Liver (tissue), 9 donors: ENCODE results near the gene ADCY10. TPM values are rescaled to one million over a fixed set of nuclear protein-coding genes. Genes with fewer than 3 reads are reported as not detected.

Experiments
- DNase-seq: peaks from one replicate; pipeline ENCODE4 v3.0.0-alpha.2; 2017; ENCODE audit warnings: low spot score
- H3K27ac ChIP-seq, 2 donors: one replicate each; pipeline ENCODE4 v1.7.0; 2013; ENCODE audit warnings: inconsistent platforms in 2 of 2, low read length in 2 of 2, control low read depth in 1 of 2, low read depth in 1 of 2, mild to moderate bottlenecking in 1 of 2
- H3K27me3 ChIP-seq, 4 donors: one replicate each; pipeline versions ENCODE4 v1.6.1 to v1.7.0; 2013; ENCODE audit warnings: low read length in 3 of 4, inconsistent platforms in 1 of 4, mild to moderate bottlenecking in 1 of 4, moderate library complexity in 1 of 4; ENCODE audit not compliant: control insufficient read depth in 4 of 4, insufficient read depth in 4 of 4
- H3K36me3 ChIP-seq, 4 donors: one replicate each; pipeline versions ENCODE4 v1.6.1 to v1.7.0; 2013; ENCODE audit warnings: low read length in 3 of 4, mild to moderate bottlenecking in 3 of 4, low read depth in 1 of 4, moderate library complexity in 1 of 4; ENCODE audit not compliant: control insufficient read depth in 4 of 4, insufficient read depth in 3 of 4
- H3K4me1 ChIP-seq, 4 donors: one replicate each; pipeline versions ENCODE4 v1.6.1 to v1.7.0; 2013; ENCODE audit warnings: low read length in 3 of 4, mild to moderate bottlenecking in 3 of 4, moderate library complexity in 1 of 4; ENCODE audit not compliant: control insufficient read depth in 4 of 4, insufficient read depth in 4 of 4
- H3K4me3 ChIP-seq, 3 donors: one replicate each; pipeline versions ENCODE4 v1.6.1 to v1.7.0; 2013; ENCODE audit warnings: low read length in 3 of 3, control low read depth in 1 of 3, low read depth in 1 of 3, mild to moderate bottlenecking in 1 of 3
- H3K9ac ChIP-seq, 2 donors: one replicate each; pipeline ENCODE4 v1.7.0; 2013; ENCODE audit warnings: low read length in 2 of 2, mild to moderate bottlenecking in 2 of 2, moderate library complexity in 2 of 2, control low read depth in 1 of 2, low read depth in 1 of 2
- H3K9me3 ChIP-seq, 4 donors: one replicate each; pipeline versions ENCODE4 v1.6.1 to v1.7.0; 2013; ENCODE audit warnings: low read length in 3 of 4; ENCODE audit not compliant: control insufficient read depth in 4 of 4
- CTCF ChIP-seq: fragments of 150-350 bp; IDR thresholded peaks from 2 replicates; pipeline ENCODE4 v1.5.1; 2017; ENCODE audit warnings: improper control_type of control experiment, low read depth, low read length; ENCODE audit not compliant: missing input control
- EGR1 ChIP-seq, 2 donors: IDR thresholded peaks; 2 replicates each; pipeline ENCODE4 v1.6.1; 2016 to 2018; ENCODE audit warnings: antibody characterized with exemption in 2 of 2, low read depth in 2 of 2
- FOXA1 ChIP-seq: IDR thresholded peaks from 2 replicates; pipeline ENCODE4 v1.6.1; 2016; ENCODE audit warnings: antibody characterized with exemption
- FOXA2 ChIP-seq: IDR thresholded peaks from 2 replicates; pipeline ENCODE4 v1.6.1; 2016; ENCODE audit warnings: antibody characterized with exemption
- GABPA ChIP-seq, 2 donors: IDR thresholded peaks in 1 of 2; conservative IDR thresholded peaks in 1 of 2; 2 replicates each; pipeline ENCODE4 v1.6.1; 2016; ENCODE audit warnings: antibody characterized with exemption in 2 of 2, mild to moderate bottlenecking in 1 of 2, moderate library complexity in 1 of 2
- HNF4A ChIP-seq, 2 donors: conservative IDR thresholded peaks; 2 replicates each; pipeline ENCODE4 v1.6.1; 2016; ENCODE audit warnings: antibody characterized with exemption in 2 of 2, mild to moderate bottlenecking in 2 of 2
- HNF4G ChIP-seq: IDR thresholded peaks from 2 replicates; pipeline ENCODE4 v1.6.1; 2016; ENCODE audit warnings: antibody characterized with exemption
- JUND ChIP-seq, 2 donors: IDR thresholded peaks; 2 replicates each; pipeline ENCODE4 v1.6.1; 2016; ENCODE audit warnings: antibody characterized with exemption in 2 of 2
- MAX ChIP-seq: IDR thresholded peaks from 2 replicates; pipeline ENCODE4 v1.6.1; 2016; ENCODE audit warnings: antibody characterized with exemption
- NR2F2 ChIP-seq: IDR thresholded peaks from 2 replicates; pipeline ENCODE4 v1.6.1; 2016; ENCODE audit warnings: antibody characterized with exemption
- RAD21 ChIP-seq, 2 donors: IDR thresholded peaks; 2 replicates each; pipeline ENCODE4 v1.6.1; 2016; ENCODE audit warnings: antibody characterized with exemption in 2 of 2, mild to moderate bottlenecking in 2 of 2
- RXRA ChIP-seq, 2 donors: IDR thresholded peaks; 2 replicates each; pipeline ENCODE4 v1.6.1; 2017 to 2018; ENCODE audit warnings: antibody characterized with exemption in 2 of 2, mild to moderate bottlenecking in 1 of 2
- SP1 ChIP-seq: IDR thresholded peaks from 2 replicates; pipeline ENCODE4 v1.6.1; 2018; ENCODE audit warnings: antibody characterized with exemption, mild to moderate bottlenecking
- TAF1 ChIP-seq: conservative IDR thresholded peaks from 2 replicates; pipeline ENCODE4 v1.6.1; 2016; ENCODE audit warnings: antibody characterized with exemption, mild to moderate bottlenecking
- YY1 ChIP-seq: IDR thresholded peaks from 2 replicates; pipeline ENCODE4 v1.6.1; 2016; ENCODE audit warnings: antibody characterized with exemption, mild to moderate bottlenecking
- WGBS: extraction: QIAGEN DNeasy Blood & Tissue Kit; methylation state at CpG from one replicate; pipeline ENCODE4 v1.1.7; 2013; 5-methylcytosine and 5-hydroxymethylcytosine counted together
- polyA plus RNA-seq, 2 donors: library from polyadenylated mRNA; stranded (reverse) in 1 of 2; unstranded in 1 of 2; fragments of 200-250 nt in 1 of 2; fragments of >200 nt in 1 of 2; fragmentation: Nextera tagmentation in 1 of 2; extraction: Ambion mirVana in 1 of 2; gene quantifications; one replicate each; pipeline versions ENCODE4 v1.2.1 to v1.2.3, GENCODE V29; 2013 to 2015
- total RNA-seq, 2 donors: library from RNA; depleted of rRNA; stranded (reverse); fragments of >200 nt; gene quantifications; one replicate each; pipeline ENCODE4 v1.2.3, GENCODE V29; 2014
- TF ChIP-seq, protein P1 (sequence below): IDR thresholded peaks from 2 replicates; pipeline ENCODE4 v1.6.1; 2016; ENCODE audit warnings: antibody characterized with exemption, mild to moderate bottlenecking
- TF ChIP-seq, protein P2 (sequence below): IDR thresholded peaks from 2 replicates; pipeline ENCODE4 v1.6.1; 2016; ENCODE audit warnings: antibody characterized with exemption
- TF ChIP-seq, protein P3 (sequence below): IDR thresholded peaks from 2 replicates; pipeline ENCODE4 v1.6.1; 2016; ENCODE audit warnings: antibody characterized with exemption
- donor health status: healthy.
- donor health status: healthy.
- donor health status: healthy.
- donor health status: healthy.
- donor health status: healthy.

Gene ADCY10
- total and polyA plus RNA-seq, 4 donors, result 0.89 to 4.7 (median 2.3) TPM

- no peaks in the 10 kb centered on the region for H3K27me3 ChIP-seq
- WGBS, result 77% methylated on average over 9 of the region's 9 CpGs
- peaks cover 0 to 17% (median 12%) of the 10 kb centered on the region in 4 donors for H3K4me1 ChIP-seq
- peak overlapping the region; percentile 63 to 76 for H3K27ac ChIP-seq
- no peak overlapping the region for H3K9ac ChIP-seq
- H3K4me3 ChIP-seq, result no peak overlapping the region
- no peak for DNase-seq
- TF ChIP-seq, protein P1, sequence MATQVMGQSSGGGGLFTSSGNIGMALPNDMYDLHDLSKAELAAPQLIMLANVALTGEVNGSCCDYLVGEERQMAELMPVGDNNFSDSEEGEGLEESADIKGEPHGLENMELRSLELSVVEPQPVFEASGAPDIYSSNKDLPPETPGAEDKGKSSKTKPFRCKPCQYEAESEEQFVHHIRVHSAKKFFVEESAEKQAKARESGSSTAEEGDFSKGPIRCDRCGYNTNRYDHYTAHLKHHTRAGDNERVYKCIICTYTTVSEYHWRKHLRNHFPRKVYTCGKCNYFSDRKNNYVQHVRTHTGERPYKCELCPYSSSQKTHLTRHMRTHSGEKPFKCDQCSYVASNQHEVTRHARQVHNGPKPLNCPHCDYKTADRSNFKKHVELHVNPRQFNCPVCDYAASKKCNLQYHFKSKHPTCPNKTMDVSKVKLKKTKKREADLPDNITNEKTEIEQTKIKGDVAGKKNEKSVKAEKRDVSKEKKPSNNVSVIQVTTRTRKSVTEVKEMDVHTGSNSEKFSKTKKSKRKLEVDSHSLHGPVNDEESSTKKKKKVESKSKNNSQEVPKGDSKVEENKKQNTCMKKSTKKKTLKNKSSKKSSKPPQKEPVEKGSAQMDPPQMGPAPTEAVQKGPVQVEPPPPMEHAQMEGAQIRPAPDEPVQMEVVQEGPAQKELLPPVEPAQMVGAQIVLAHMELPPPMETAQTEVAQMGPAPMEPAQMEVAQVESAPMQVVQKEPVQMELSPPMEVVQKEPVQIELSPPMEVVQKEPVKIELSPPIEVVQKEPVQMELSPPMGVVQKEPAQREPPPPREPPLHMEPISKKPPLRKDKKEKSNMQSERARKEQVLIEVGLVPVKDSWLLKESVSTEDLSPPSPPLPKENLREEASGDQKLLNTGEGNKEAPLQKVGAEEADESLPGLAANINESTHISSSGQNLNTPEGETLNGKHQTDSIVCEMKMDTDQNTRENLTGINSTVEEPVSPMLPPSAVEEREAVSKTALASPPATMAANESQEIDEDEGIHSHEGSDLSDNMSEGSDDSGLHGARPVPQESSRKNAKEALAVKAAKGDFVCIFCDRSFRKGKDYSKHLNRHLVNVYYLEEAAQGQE, result no peak
- TF ChIP-seq HNF4G, result no peak
- TF ChIP-seq GABPA (IDR thresholded peaks at IDR 0.05 in 1 of 2, conservative IDR thresholded peaks at IDR 0.05 in 1 of 2), result no peak
- no peak for TF ChIP-seq FOXA2
- TF ChIP-seq RXRA (IDR thresholded peaks at IDR 0.05), result peak in 1 of 2 donors; percentile 43
- H3K9me3 ChIP-seq, result no peaks in the 10 kb centered on the region
- H3K36me3 ChIP-seq, result no peaks in the 10 kb centered on the region
Observed at GRCh38 chr1:167898578-167899222, 15.2 kb downstream of the ADCY10 start.

GRCh38 chr1:167893798-167894197 is 20.1 kb downstream of the ADCY10 start:
- no peaks in the 10 kb centered on the region for H3K27me3 ChIP-seq
- H3K9me3 ChIP-seq, result no peaks in the 10 kb centered on the region
- H3K4me1 ChIP-seq, result peaks cover 0 to 5% (median 5%) of the 10 kb centered on the region in 4 donors
- DNase-seq, result no peak
- H3K9ac ChIP-seq, result no peak overlapping the region
- TF ChIP-seq, protein P2, sequence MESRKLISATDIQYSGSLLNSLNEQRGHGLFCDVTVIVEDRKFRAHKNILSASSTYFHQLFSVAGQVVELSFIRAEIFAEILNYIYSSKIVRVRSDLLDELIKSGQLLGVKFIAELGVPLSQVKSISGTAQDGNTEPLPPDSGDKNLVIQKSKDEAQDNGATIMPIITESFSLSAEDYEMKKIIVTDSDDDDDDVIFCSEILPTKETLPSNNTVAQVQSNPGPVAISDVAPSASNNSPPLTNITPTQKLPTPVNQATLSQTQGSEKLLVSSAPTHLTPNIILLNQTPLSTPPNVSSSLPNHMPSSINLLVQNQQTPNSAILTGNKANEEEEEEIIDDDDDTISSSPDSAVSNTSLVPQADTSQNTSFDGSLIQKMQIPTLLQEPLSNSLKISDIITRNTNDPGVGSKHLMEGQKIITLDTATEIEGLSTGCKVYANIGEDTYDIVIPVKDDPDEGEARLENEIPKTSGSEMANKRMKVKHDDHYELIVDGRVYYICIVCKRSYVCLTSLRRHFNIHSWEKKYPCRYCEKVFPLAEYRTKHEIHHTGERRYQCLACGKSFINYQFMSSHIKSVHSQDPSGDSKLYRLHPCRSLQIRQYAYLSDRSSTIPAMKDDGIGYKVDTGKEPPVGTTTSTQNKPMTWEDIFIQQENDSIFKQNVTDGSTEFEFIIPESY, result no peak
- TF ChIP-seq RAD21 (IDR thresholded peaks at IDR 0.05), result no peak
- TF ChIP-seq, protein P1, result no peak
- no peak for TF ChIP-seq RXRA (IDR thresholded peaks at IDR 0.05)
- no peak for TF ChIP-seq FOXA1
- TF ChIP-seq NR2F2, result no peak
- TF ChIP-seq JUND (IDR thresholded peaks at IDR 0.05), result no peak
- TF ChIP-seq, protein P3, sequence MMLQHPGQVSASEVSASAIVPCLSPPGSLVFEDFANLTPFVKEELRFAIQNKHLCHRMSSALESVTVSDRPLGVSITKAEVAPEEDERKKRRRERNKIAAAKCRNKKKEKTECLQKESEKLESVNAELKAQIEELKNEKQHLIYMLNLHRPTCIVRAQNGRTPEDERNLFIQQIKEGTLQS, result no peak
- no peak for TF ChIP-seq GABPA (IDR thresholded peaks at IDR 0.05 in 1 of 2, conservative IDR thresholded peaks at IDR 0.05 in 1 of 2)
- TF ChIP-seq EGR1 (IDR thresholded peaks at IDR 0.05; ENCODE audit: low read depth in 2 of 2), result no peak
- TF ChIP-seq MAX, result no peak
- TF ChIP-seq SP1, result no peak
- TF ChIP-seq FOXA2, result no peak
- no peak for TF ChIP-seq HNF4G
- TF ChIP-seq CTCF, result no peak
- no peak for TF ChIP-seq HNF4A (conservative IDR thresholded peaks at IDR 0.05)
- TF ChIP-seq YY1, result no peak
- TF ChIP-seq TAF1, result no peak
- WGBS, result 88% methylated on average over 2 of the region's 2 CpGs
- H3K4me3 ChIP-seq, result no peak overlapping the region
- no peak overlapping the region for H3K27ac ChIP-seq
- H3K36me3 ChIP-seq, result no peaks in the 10 kb centered on the region
